ENCODE measurements around the gene TANGO6. TPM values are rescaled to one million over a fixed set of nuclear protein-coding genes. Genes with fewer than 3 reads are reported as not detected.

The TANGO6 gene
- total and polyA plus RNA-seq, 10 of the 15 experiments (the other 5 are each of a cell fraction or from before 2014, with no cell fraction given): 1.1 to 20.6 (median 11.0) TPM

DNA sequence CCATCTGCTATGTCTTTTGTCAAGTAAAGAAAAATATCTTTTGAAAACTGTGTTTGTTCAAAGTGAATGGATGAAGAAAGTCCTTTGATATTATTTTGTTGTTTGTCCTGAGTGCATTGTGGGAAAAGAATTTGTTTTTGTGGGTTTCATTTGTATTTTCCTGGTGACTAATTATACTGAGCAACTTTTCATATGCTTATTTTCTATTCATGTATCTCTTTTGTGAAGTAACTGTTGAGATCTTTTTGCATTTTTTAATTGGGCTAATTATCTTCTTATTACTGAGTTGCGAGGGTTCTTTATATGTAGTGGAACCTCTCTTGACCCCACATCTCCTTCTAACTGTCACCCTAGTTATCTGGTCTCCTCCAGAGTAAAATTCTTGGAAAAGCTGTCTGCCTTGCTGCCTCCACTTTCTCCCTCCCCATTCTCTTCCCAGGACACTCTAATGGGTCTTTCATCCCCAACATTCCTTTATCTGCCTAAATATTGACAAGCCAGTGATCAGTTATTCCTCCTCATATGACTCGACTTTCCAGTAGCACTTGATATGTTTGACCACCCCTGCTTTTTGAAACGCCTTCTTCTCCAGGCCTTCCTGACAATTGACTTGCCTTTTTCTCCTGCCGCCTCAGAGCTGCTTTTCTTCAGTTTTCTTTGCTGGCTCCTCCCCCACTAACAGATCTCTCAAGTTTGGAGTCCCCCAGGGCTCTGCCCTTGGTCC lies 144.6 kb downstream of the TANGO6 start (continued):
- TF ChIP-seq, protein P1, sequence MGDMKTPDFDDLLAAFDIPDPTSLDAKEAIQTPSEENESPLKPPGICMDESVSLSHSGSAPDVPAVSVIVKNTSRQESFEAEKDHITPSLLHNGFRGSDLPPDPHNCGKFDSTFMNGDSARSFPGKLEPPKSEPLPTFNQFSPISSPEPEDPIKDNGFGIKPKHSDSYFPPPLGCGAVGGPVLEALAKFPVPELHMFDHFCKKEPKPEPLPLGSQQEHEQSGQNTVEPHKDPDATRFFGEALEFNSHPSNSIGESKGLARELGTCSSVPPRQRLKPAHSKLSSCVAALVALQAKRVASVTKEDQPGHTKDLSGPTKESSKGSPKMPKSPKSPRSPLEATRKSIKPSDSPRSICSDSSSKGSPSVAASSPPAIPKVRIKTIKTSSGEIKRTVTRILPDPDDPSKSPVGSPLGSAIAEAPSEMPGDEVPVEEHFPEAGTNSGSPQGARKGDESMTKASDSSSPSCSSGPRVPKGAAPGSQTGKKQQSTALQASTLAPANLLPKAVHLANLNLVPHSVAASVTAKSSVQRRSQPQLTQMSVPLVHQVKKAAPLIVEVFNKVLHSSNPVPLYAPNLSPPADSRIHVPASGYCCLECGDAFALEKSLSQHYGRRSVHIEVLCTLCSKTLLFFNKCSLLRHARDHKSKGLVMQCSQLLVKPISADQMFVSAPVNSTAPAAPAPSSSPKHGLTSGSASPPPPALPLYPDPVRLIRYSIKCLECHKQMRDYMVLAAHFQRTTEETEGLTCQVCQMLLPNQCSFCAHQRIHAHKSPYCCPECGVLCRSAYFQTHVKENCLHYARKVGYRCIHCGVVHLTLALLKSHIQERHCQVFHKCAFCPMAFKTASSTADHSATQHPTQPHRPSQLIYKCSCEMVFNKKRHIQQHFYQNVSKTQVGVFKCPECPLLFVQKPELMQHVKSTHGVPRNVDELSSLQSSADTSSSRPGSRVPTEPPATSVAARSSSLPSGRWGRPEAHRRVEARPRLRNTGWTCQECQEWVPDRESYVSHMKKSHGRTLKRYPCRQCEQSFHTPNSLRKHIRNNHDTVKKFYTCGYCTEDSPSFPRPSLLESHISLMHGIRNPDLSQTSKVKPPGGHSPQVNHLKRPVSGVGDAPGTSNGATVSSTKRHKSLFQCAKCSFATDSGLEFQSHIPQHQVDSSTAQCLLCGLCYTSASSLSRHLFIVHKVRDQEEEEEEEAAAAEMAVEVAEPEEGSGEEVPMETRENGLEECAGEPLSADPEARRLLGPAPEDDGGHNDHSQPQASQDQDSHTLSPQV (IDR thresholded peaks at IDR 0.05): no peak
- TF ChIP-seq PAX5 (IDR thresholded peaks at IDR 0.05; ENCODE audit: borderline replicate concordance, low read depth, low read length) (no peak), LARP7 (IDR thresholded peaks at IDR 0.05) (no peak), MEF2B (IDR thresholded peaks at IDR 0.05; ENCODE audit: partially characterized antibody, poor library complexity, severe bottlenecking) (no peak), STAT3 (IDR thresholded peaks at IDR 0.05; ENCODE audit: low read depth, low read length) (no peak), POLR2AphosphoS2 (IDR thresholded peaks at IDR 0.05; ENCODE audit: low read depth, low read length) (no peak), WRNIP1 (IDR thresholded peaks at IDR 0.05; ENCODE audit: borderline replicate concordance, low read depth, low read length) (no peak), NR2F1 (conservative IDR thresholded peaks at IDR 0.05) (no peak)
- TF ChIP-seq, protein P2, sequence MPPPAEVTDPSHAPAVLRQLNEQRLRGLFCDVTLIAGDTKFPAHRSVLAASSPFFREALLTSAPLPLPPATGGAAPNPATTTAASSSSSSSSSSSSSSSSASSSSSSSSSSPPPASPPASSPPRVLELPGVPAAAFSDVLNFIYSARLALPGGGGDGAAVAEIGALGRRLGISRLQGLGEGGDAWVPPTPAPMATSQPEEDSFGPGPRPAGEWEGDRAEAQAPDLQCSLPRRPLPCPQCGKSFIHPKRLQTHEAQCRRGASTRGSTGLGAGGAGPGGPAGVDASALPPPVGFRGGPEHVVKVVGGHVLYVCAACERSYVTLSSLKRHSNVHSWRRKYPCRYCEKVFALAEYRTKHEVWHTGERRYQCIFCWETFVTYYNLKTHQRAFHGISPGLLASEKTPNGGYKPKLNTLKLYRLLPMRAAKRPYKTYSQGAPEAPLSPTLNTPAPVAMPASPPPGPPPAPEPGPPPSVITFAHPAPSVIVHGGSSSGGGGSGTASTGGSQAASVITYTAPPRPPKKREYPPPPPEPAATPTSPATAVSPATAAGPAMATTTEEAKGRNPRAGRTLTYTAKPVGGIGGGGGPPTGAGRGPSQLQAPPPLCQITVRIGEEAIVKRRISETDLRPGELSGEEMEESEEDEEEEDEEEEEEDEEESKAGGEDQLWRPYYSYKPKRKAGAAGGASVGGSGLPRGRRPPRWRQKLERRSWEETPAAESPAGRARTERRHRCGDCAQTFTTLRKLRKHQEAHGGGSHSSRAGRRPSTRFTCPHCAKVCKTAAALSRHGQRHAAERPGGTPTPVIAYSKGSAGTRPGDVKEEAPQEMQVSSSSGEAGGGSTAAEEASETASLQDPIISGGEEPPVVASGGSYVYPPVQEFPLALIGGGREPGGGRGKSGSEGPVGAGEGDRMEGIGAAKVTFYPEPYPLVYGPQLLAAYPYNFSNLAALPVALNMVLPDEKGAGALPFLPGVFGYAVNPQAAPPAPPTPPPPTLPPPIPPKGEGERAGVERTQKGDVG (CRISPR knock-in tag; IDR thresholded peaks at IDR 0.05): no peak
- TF ChIP-seq, protein P3, sequence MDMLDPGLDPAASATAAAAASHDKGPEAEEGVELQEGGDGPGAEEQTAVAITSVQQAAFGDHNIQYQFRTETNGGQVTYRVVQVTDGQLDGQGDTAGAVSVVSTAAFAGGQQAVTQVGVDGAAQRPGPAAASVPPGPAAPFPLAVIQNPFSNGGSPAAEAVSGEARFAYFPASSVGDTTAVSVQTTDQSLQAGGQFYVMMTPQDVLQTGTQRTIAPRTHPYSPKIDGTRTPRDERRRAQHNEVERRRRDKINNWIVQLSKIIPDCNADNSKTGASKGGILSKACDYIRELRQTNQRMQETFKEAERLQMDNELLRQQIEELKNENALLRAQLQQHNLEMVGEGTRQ (IDR thresholded peaks at IDR 0.05; ENCODE audit: borderline replicate concordance, low read depth, low read length): no peak
- TF ChIP-seq, protein P4, sequence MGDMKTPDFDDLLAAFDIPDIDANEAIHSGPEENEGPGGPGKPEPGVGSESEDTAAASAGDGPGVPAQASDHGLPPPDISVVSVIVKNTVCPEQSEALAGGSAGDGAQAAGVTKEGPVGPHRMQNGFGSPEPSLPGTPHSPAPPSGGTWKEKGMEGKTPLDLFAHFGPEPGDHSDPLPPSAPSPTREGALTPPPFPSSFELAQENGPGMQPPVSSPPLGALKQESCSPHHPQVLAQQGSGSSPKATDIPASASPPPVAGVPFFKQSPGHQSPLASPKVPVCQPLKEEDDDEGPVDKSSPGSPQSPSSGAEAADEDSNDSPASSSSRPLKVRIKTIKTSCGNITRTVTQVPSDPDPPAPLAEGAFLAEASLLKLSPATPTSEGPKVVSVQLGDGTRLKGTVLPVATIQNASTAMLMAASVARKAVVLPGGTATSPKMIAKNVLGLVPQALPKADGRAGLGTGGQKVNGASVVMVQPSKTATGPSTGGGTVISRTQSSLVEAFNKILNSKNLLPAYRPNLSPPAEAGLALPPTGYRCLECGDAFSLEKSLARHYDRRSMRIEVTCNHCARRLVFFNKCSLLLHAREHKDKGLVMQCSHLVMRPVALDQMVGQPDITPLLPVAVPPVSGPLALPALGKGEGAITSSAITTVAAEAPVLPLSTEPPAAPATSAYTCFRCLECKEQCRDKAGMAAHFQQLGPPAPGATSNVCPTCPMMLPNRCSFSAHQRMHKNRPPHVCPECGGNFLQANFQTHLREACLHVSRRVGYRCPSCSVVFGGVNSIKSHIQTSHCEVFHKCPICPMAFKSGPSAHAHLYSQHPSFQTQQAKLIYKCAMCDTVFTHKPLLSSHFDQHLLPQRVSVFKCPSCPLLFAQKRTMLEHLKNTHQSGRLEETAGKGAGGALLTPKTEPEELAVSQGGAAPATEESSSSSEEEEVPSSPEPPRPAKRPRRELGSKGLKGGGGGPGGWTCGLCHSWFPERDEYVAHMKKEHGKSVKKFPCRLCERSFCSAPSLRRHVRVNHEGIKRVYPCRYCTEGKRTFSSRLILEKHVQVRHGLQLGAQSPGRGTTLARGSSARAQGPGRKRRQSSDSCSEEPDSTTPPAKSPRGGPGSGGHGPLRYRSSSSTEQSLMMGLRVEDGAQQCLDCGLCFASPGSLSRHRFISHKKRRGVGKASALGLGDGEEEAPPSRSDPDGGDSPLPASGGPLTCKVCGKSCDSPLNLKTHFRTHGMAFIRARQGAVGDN (IDR thresholded peaks at IDR 0.05): no peak
